ENCODE measurements around the gene RIT2.
A peak's percentile ranks its signal among the peaks of the same experiment; 100 is the strongest.

Gene RIT2

GRCh38 chr18:42958353-42958752, 157.1 kb downstream of the RIT2 start:
- Histone ChIP-seq H3K36me3 (no peaks in the 10 kb centered on the region), H3K4me2 (no peak overlapping the region), H3K4me3 (no peak overlapping the region), H3K4me1 (peaks cover 0 to 9% (median 0%) of the 10 kb centered on the region in 10 experiments; a peak in 3 of 20 replicates), H3K27ac (no peak overlapping the region), H4K20me1 (no peaks in the 10 kb centered on the region), H3K9ac (no peak overlapping the region), H3K9me3 (replicated peaks in 1 of 11) (peaks cover 0 to 3% (median 0%) of the 10 kb centered on the region in 11 experiments; a peak in 6 of 22 replicates), H3K27me3 (no peaks in the 10 kb centered on the region)
- TF ChIP-seq Cebpa-rat (IDR thresholded peaks at IDR 0.05), result no peak

GRCh38 chr18:42956287-42956686, 159.2 kb downstream of the RIT2 start:
- H3K36me3 ChIP-seq, result no peaks in the 10 kb centered on the region
- no peak overlapping the region for H3K4me3 ChIP-seq
- peaks cover 0 to 18% (median 11%) of the 10 kb centered on the region in 11 experiments; a peak in 18 of 22 replicates for H3K9me3 ChIP-seq (replicated peaks in 1 of 11)
- no peaks in the 10 kb centered on the region for H4K20me1 ChIP-seq
- no peak overlapping the region for H3K9ac ChIP-seq
- TF ChIP-seq Cebpa-rat (IDR thresholded peaks at IDR 0.05), result no peak
- peak overlapping the region in 2 of 11 experiments; percentile 13 to 18; a peak in 1 of 22 replicates for H3K4me2 ChIP-seq
- H3K27me3 ChIP-seq, result no peaks in the 10 kb centered on the region
- peaks cover 0 to 9% (median under 1%) of the 10 kb centered on the region in 10 experiments; a peak in 4 of 20 replicates for H3K4me1 ChIP-seq
- no peak overlapping the region for H3K27ac ChIP-seq

GRCh38 chr18:42954887-42955286, 160.6 kb downstream of the RIT2 start:
- H3K4me1 ChIP-seq, result peaks cover 0 to 16% (median 3%) of the 10 kb centered on the region in 10 experiments; a peak in 5 of 20 replicates
- no peak for TF ChIP-seq Cebpa-rat (IDR thresholded peaks at IDR 0.05)
- no peaks in the 10 kb centered on the region for H3K36me3 ChIP-seq
- no peak overlapping the region for H3K4me2 ChIP-seq
- H3K9ac ChIP-seq, result no peak overlapping the region
- H3K9me3 ChIP-seq (replicated peaks in 1 of 11), result peaks cover 10 to 32% (median 25%) of the 10 kb centered on the region in 11 experiments; a peak in 20 of 22 replicates
- H3K27me3 ChIP-seq, result no peaks in the 10 kb centered on the region
- H4K20me1 ChIP-seq, result no peaks in the 10 kb centered on the region
- no peak overlapping the region for H3K27ac ChIP-seq
- no peak overlapping the region for H3K4me3 ChIP-seq

- Histone ChIP-seq H4K20me1 (no peaks in the 10 kb centered on the region), H3K4me2 (no peak overlapping the region), H3K4me3 (no peak overlapping the region), H3K27ac (no peak overlapping the region), H3K9me3 (replicated peaks in 1 of 11) (peaks cover 11 to 47% (median 30%) of the 10 kb centered on the region in 11 experiments; a peak in 20 of 22 replicates), H3K36me3 (no peaks in the 10 kb centered on the region), H3K27me3 (no peaks in the 10 kb centered on the region), H3K4me1 (peaks cover 0 to 31% (median 14%) of the 10 kb centered on the region in 10 experiments; a peak in 12 of 20 replicates), H3K9ac (no peak overlapping the region)
- no peak for TF ChIP-seq Cebpa-rat (IDR thresholded peaks at IDR 0.05)
Observed at GRCh38 chr18:42953306-42953705, 162.2 kb downstream of the RIT2 start.

- no peak overlapping the region for H3K9ac ChIP-seq
- no peak for TF ChIP-seq Cebpa-rat (IDR thresholded peaks at IDR 0.05)
- peak overlapping the region in 3 of 11 experiments; percentile 5 to 26 (median 7); a peak in 4 of 22 replicates for H3K4me2 ChIP-seq
- H3K27me3 ChIP-seq, result no peaks in the 10 kb centered on the region
- H3K36me3 ChIP-seq, result no peaks in the 10 kb centered on the region
- H3K4me3 ChIP-seq, result no peak overlapping the region
- no peaks in the 10 kb centered on the region for H4K20me1 ChIP-seq
- peaks cover 0 to 30% (median 14%) of the 10 kb centered on the region in 10 experiments; a peak in 12 of 20 replicates for H3K4me1 ChIP-seq
- H3K27ac ChIP-seq, result no peak overlapping the region
- H3K9me3 ChIP-seq (replicated peaks in 1 of 11), result peaks cover 11 to 48% (median 30%) of the 10 kb centered on the region in 11 experiments; a peak in 20 of 22 replicates
Observed at GRCh38 chr18:42950732-42951131, 164.8 kb downstream of the RIT2 start.

GRCh38 chr18:42948831-42949230, 166.7 kb downstream of the RIT2 start:
- Histone ChIP-seq H4K20me1 (no peaks in the 10 kb centered on the region), H3K36me3 (no peaks in the 10 kb centered on the region), H3K27me3 (no peaks in the 10 kb centered on the region), H3K27ac (no peak overlapping the region), H3K9ac (no peak overlapping the region), H3K4me3 (no peak overlapping the region), H3K4me2 (peak overlapping the region in 9 of 11 experiments; percentile 1 to 65 (median 34); a peak in 16 of 22 replicates), H3K4me1 (peaks cover 0 to 30% (median 14%) of the 10 kb centered on the region in 10 experiments; a peak in 13 of 20 replicates), H3K9me3 (replicated peaks in 1 of 11) (peaks cover 16 to 58% (median 36%) of the 10 kb centered on the region in 11 experiments; a peak in 21 of 22 replicates)
- no peak for TF ChIP-seq Cebpa-rat (IDR thresholded peaks at IDR 0.05)

- no peaks in the 10 kb centered on the region for H3K27me3 ChIP-seq
- H3K9ac ChIP-seq, result no peak overlapping the region
- no peak overlapping the region for H3K27ac ChIP-seq
- TF ChIP-seq Cebpa-rat (IDR thresholded peaks at IDR 0.05), result no peak
- no peak overlapping the region for H3K4me2 ChIP-seq
- H3K4me3 ChIP-seq, result no peak overlapping the region
- H4K20me1 ChIP-seq, result no peaks in the 10 kb centered on the region
- no peaks in the 10 kb centered on the region for H3K36me3 ChIP-seq
- H3K9me3 ChIP-seq (replicated peaks in 1 of 11), result peaks cover 18 to 30% (median 25%) of the 10 kb centered on the region in 11 experiments; a peak in 21 of 22 replicates
- H3K4me1 ChIP-seq, result peaks cover 10 to 34% (median 16%) of the 10 kb centered on the region in 10 experiments
Observed at GRCh38 chr18:42941860-42942259, 173.6 kb downstream of the RIT2 start.

GRCh38 chr18:42941021-42941420, 174.5 kb downstream of the RIT2 start:
- Histone ChIP-seq H3K36me3 (0 out of 22 replicates have a peak, but pooled peaks cover 0 to under 1% (median 0%) of the 10 kb centered on the region in 11 experiments), H3K4me2 (peak overlapping the region in 4 of 11 experiments; percentile 10 to 28 (median 21); a peak in 2 of 22 replicates), H3K4me3 (no peak overlapping the region), H3K4me1 (peaks cover 18 to 43% (median 25%) of the 10 kb centered on the region in 10 experiments), H3K27me3 (no peaks in the 10 kb centered on the region), H4K20me1 (no peaks in the 10 kb centered on the region), H3K9me3 (replicated peaks in 1 of 11) (peaks cover 18 to 32% (median 25%) of the 10 kb centered on the region in 11 experiments; a peak in 21 of 22 replicates), H3K9ac (no peak overlapping the region), H3K27ac (no peak overlapping the region)
- TF ChIP-seq Cebpa-rat (IDR thresholded peaks at IDR 0.05), result no peak

- Histone ChIP-seq H3K4me2 (peak overlapping the region; percentile 45 to 78 (median 59)), H3K36me3 (peaks cover 0 to 5% (median 0%) of the 10 kb centered on the region in 11 experiments; a peak in 1 of 22 replicates), H3K4me3 (no peak overlapping the region; a peak in 1 of 20 replicates), H3K9ac (no peak overlapping the region), H3K27me3 (no peaks in the 10 kb centered on the region), H3K27ac (peak overlapping the region in 8 of 11 experiments; percentile 52 to 71 (median 62); a peak in 17 of 22 replicates), H3K4me1 (peaks cover 23 to 47% (median 33%) of the 10 kb centered on the region in 10 experiments), H3K9me3 (replicated peaks in 1 of 11) (peaks cover 1 to 33% (median 18%) of the 10 kb centered on the region in 11 experiments; a peak in 20 of 22 replicates), H4K20me1 (no peaks in the 10 kb centered on the region)
- TF ChIP-seq Cebpa-rat (IDR thresholded peaks at IDR 0.05), result no peak
Observed at GRCh38 chr18:42937436-42937835, 178.0 kb downstream of the RIT2 start.

All from BLaER1 treated with 17β-estradiol and CSF1 and Interleukin-3, amounts not matched to agents 10 nM and 100 nM (cell line).